PC-9 (cell line): ENCODE results near the gene SUCLA2.

ENCODE experiments used
- EZH2 ChIP-seq: fragments of 200-600 bp; sonication (generic); IDR thresholded peaks from 2 replicates; pipeline ENCODE4 v1.8.0; 2017; ENCODE audit warnings: antibody characterized with exemption, low read depth
- TF ChIP-seq, protein P1 (sequence below): fragments of 200-600 bp; sonication (generic); conservative IDR thresholded peaks from 2 replicates; pipeline ENCODE4 v1.6.1; 2017; ENCODE audit warnings: mixed run types, antibody characterized with exemption, mild to moderate bottlenecking, moderate library complexity

DNA sequence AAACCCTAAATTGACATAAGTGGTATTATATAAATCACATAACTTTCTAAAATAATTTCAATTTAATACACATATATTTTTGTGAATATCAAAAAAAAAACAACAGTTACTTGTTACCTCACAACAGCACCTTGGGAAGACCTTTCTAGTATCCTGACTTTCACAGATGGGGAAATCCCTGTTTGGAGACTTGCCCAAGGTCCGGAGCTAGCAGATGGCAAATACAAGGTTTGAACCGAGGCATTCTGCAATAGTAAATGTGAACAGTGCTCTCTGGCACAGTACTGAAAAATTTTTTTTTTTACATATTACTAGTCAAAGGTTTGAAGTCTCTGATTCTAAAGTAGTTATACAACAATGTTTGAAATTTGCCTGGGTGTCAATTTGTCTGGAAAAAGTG, 104.5 kb downstream of the SUCLA2 start:
- TF ChIP-seq, protein P1, sequence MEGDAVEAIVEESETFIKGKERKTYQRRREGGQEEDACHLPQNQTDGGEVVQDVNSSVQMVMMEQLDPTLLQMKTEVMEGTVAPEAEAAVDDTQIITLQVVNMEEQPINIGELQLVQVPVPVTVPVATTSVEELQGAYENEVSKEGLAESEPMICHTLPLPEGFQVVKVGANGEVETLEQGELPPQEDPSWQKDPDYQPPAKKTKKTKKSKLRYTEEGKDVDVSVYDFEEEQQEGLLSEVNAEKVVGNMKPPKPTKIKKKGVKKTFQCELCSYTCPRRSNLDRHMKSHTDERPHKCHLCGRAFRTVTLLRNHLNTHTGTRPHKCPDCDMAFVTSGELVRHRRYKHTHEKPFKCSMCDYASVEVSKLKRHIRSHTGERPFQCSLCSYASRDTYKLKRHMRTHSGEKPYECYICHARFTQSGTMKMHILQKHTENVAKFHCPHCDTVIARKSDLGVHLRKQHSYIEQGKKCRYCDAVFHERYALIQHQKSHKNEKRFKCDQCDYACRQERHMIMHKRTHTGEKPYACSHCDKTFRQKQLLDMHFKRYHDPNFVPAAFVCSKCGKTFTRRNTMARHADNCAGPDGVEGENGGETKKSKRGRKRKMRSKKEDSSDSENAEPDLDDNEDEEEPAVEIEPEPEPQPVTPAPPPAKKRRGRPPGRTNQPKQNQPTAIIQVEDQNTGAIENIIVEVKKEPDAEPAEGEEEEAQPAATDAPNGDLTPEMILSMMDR = no peak
- TF ChIP-seq EZH2 = no peak
